Esophagus squamous epithelium (tissue), 5 donors: ENCODE data around the gene RNF17. TPM values are rescaled to one million over a fixed set of nuclear protein-coding genes. Genes with fewer than 3 reads are reported as not detected.
A peak's percentile ranks its signal among the peaks of the same experiment; 100 is the strongest.

Experiments used
- DNase-seq: peaks from one replicate; lab custom pipeline; 2025; lab: John Stamatoyannopoulos, UW
- H3K27ac ChIP-seq, 4 donors: fragments of 200-600 bp; sonication (generic); one replicate each; pipeline ENCODE4 v1.5.1; 2016 to 2019; ENCODE audit warnings: mild to moderate bottlenecking in 1 of 4
- H3K27me3 ChIP-seq, 4 donors: fragments of 200-600 bp; sonication (generic); 1 replicate in 3 of 4; 2 replicates in 1 of 4; pipeline versions ENCODE4 v1.5.1 to v1.6.0; 2017 to 2021; ENCODE audit warnings: antibody characterized with exemption in 1 of 4
- H3K36me3 ChIP-seq, 3 donors: fragments of 200-600 bp; sonication (generic); one replicate each; pipeline ENCODE4 v1.5.1; 2016 to 2019
- H3K4me1 ChIP-seq, 3 donors: fragments of 200-600 bp; sonication (generic); one replicate each; pipeline ENCODE4 v1.5.1; 2017 to 2019
- H3K4me3 ChIP-seq, 4 donors: fragments of 200-600 bp; sonication (generic); 1 replicate in 3 of 4; 2 replicates in 1 of 4; pipeline ENCODE4 v1.5.1; 2016 to 2019; ENCODE audit warnings: mild to moderate bottlenecking in 2 of 4, moderate library complexity in 1 of 4
- H3K9me3 ChIP-seq, 3 donors: fragments of 200-600 bp; sonication (generic); one replicate each; pipeline ENCODE4 v1.5.1; 2016 to 2019
- POLR2A ChIP-seq, 4 donors: fragments of 450-650 bp; IDR thresholded peaks; one replicate each; pipeline ENCODE4 v1.6.1; 2017; ENCODE audit warnings: antibody characterized with exemption in 4 of 4, mild to moderate bottlenecking in 4 of 4, moderate library complexity in 3 of 4
- whole genome bisulfite sequencing, 2 donors: methylation state at CpG; one replicate each; pipeline ENCODE4 v1.1.5; 2018; 5-methylcytosine and 5-hydroxymethylcytosine counted together
- intact Hi-C: fragments of 100-400 bp; cut with DNase I; formaldehyde crosslinking; loops from one replicate; pipeline ENCODE4 v1.15.0; 2022
- total RNA-seq, 4 donors: library from RNA; depleted of rRNA; stranded (reverse); fragments of >200 nt; gene quantifications; one replicate each; pipeline ENCODE4 v1.1.0, GENCODE V29; 2016
- TF ChIP-seq, protein P1 (sequence below), 6 experiments: fragments of 450-650 bp in 4 of 6; fragments of 200-600 bp in 2 of 6; sonication (generic) in 2 of 6; IDR thresholded peaks; one replicate each; pipeline ENCODE4 v1.5.1; 2016 to 2019; ENCODE audit warnings: antibody characterized with exemption in 6 of 6, mild to moderate bottlenecking in 4 of 6, moderate library complexity in 4 of 6
- donor health status: DM: yes; HTN: yes; CAD: no.

RNF17 gene
- total RNA-seq, 4 donors from 2014 or later: 0.38 TPM; not detected in 3

GRCh38 chr13:24745861-24746617 is 17.9 kb upstream of the RNF17 start:
- intact Hi-C loops: no loop called here
- TF ChIP-seq, protein P1, sequence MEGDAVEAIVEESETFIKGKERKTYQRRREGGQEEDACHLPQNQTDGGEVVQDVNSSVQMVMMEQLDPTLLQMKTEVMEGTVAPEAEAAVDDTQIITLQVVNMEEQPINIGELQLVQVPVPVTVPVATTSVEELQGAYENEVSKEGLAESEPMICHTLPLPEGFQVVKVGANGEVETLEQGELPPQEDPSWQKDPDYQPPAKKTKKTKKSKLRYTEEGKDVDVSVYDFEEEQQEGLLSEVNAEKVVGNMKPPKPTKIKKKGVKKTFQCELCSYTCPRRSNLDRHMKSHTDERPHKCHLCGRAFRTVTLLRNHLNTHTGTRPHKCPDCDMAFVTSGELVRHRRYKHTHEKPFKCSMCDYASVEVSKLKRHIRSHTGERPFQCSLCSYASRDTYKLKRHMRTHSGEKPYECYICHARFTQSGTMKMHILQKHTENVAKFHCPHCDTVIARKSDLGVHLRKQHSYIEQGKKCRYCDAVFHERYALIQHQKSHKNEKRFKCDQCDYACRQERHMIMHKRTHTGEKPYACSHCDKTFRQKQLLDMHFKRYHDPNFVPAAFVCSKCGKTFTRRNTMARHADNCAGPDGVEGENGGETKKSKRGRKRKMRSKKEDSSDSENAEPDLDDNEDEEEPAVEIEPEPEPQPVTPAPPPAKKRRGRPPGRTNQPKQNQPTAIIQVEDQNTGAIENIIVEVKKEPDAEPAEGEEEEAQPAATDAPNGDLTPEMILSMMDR (IDR thresholded peaks at IDR 0.05): no peak
- TF ChIP-seq POLR2A (IDR thresholded peaks at IDR 0.05): no peak
- Histone ChIP-seq H3K27me3 (peaks cover 0 to 75% (median 0%) of the 10 kb centered on the region in 4 donors), H3K9me3 (no peaks in the 10 kb centered on the region), H3K36me3 (no peaks in the 10 kb centered on the region), H3K27ac (no peak overlapping the region), H3K4me1 (peaks cover 16 to 36% (median 17%) of the 10 kb centered on the region in 3 donors), H3K4me3 (peak overlapping the region in 2 of 4 donors; percentile 47 to 65)
- no peak for DNase-seq
- WGBS, 2 donors: 51 to 63% methylated on average over 7 to 21 of the region's 70 CpGs

- intact Hi-C loops: no loop called here
- Histone ChIP-seq H3K4me1 (peaks cover 15 to 36% (median 17%) of the 10 kb centered on the region in 3 donors), H3K4me3 (peak overlapping the region in 2 of 4 donors; percentile 47 to 65), H3K27me3 (peaks cover 0 to 78% (median 0%) of the 10 kb centered on the region in 4 donors), H3K36me3 (no peaks in the 10 kb centered on the region), H3K27ac (no peak overlapping the region), H3K9me3 (no peaks in the 10 kb centered on the region)
- no peak for DNase-seq
- WGBS, 2 donors: 19% methylated on average over 21 of the region's 56 CpGs; no CpG with 5 or more reads in 1 of the 2 donors
- TF ChIP-seq, protein P1 (IDR thresholded peaks at IDR 0.05): no peak
- no peak for TF ChIP-seq POLR2A (IDR thresholded peaks at IDR 0.05)
These were observed 17.2 kb upstream of the RNF17 start for GRCh38 chr13:24746618-24747247.

DNA sequence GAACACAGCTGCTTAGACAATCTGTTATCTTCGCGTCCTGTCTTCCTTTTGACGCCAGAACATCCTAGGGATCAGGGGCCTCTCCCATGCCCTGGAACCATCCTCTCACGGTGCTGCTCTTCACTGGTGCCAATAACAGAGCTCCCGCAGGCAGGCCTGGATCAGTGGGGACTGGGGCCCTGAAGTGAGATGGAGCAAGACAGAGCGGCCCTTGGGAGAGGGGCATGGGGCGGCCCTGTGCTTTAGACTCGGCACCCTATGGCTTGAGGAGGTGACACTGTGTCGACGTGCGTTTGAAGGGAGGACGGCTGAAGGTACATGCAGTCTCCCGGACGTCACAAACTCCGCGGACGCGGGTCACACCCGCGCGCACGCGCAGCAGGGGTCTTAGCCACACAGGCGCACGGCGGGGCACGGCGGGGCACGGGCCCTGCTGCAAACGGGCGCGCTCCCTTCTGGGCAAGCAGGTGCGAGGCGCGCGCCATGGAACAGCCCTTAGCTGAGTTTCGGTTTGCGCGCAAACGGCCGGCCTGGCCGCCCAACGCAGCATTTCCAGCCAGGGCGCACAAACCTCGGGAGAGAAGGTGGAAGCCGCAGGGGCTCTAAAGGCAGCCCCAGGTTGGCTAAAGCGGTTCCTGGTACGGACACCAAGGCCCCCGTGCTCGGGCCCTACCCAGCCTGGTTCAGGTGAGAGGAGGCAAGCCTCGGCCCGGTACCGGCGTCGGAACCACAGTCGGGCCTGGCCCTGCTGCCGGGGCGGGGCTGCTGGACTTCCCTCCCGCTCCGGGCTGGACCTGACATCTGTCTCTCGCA is 16.5 kb upstream of the RNF17 start:
- peak overlapping the region; percentile 27 to 65 (median 46) for H3K4me3 ChIP-seq
- peaks cover 0 to 85% (median 0%) of the 10 kb centered on the region in 4 donors for H3K27me3 ChIP-seq
- peaks cover 10 to 30% (median 17%) of the 10 kb centered on the region in 3 donors for H3K4me1 ChIP-seq
- intact Hi-C loops: no loop called here
- DNase-seq: no peak
- WGBS, 2 donors: 0 to 15% methylated on average over 2 to 12 of the region's 61 CpGs
- no peak overlapping the region for H3K27ac ChIP-seq
- H3K36me3 ChIP-seq: no peaks in the 10 kb centered on the region
- no peak for TF ChIP-seq POLR2A (IDR thresholded peaks at IDR 0.05)
- TF ChIP-seq, protein P1 (IDR thresholded peaks at IDR 0.05): no peak
- no peaks in the 10 kb centered on the region for H3K9me3 ChIP-seq

DNA sequence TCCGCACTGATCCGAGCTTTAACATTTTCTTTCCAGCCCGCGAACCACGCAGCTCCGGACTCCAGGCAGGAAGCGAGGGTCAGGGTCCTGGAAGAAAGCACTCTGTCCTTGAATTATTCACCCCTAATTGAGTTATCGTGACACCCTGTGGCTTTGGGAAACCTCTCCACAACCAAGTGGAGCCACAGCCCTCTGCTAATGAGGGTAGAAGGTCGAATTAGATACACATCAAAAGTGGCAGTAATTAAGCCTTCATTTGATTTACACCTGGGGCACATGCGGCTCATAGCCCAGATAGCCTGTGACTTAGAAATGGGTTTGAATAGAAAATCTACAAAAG is 15.9 kb upstream of the RNF17 start:
- Histone ChIP-seq H3K4me1 (peaks cover 10 to 25% (median 17%) of the 10 kb centered on the region in 3 donors), H3K9me3 (no peaks in the 10 kb centered on the region), H3K27me3 (peaks cover 0 to 80% (median 0%) of the 10 kb centered on the region in 4 donors), H3K4me3 (peak overlapping the region; percentile 27 to 65 (median 46)), H3K36me3 (no peaks in the 10 kb centered on the region), H3K27ac (no peak overlapping the region)
- TF ChIP-seq, protein P1 (IDR thresholded peaks at IDR 0.05): no peak
- no peak for TF ChIP-seq POLR2A (IDR thresholded peaks at IDR 0.05)
- no peak for DNase-seq
- WGBS, 2 donors: 5 to 25% methylated on average over 3 to 9 of the region's 10 CpGs
- intact Hi-C loops: no loop called here
